H1 (cell line): ENCODE results near the gene SCN4A. TPM values are rescaled to one million over a fixed set of nuclear protein-coding genes. Genes with fewer than 3 reads are reported as not detected.
"Not testable (repeated sequence)": the region's sequence is repeated elsewhere in the genome, so short reads cannot be mapped to it uniquely, and the experiment has no call there.

ENCODE experiments used
- CTCF ChIA-PET: fragments of 300-600 bp; sonication (Branson Sonifier 250); formaldehyde crosslinking; loops from one replicate; lab custom pipeline; 2021; ENCODE audit not compliant: partially characterized antibody; lab: Charles Lee
- POLR2A ChIA-PET: fragments of 300-600 bp; sonication (Branson Sonifier 250); formaldehyde crosslinking; loops from one replicate; lab custom pipeline; 2021; ENCODE audit warnings: inconsistent platforms; ENCODE audit not compliant: partially characterized antibody; lab: Charles Lee
- DNase-seq, 2 experiments: peaks; one replicate each; pipeline versions ENCODE4 v3.0.0 to v3.0.0-alpha.2; 2010 to 2022; ENCODE audit warnings: low spot score in 2 of 2, low read depth in 1 of 2, mixed read lengths in 1 of 2
- FAIRE-seq: peaks from 2 replicates; lab custom pipeline; 2011; peaks lifted over from hg19 to GRCh38; lab: Jason Lieb, UNC
- H2AFZ ChIP-seq: 2 replicates; pipeline ENCODE4 v1.8.1; 2012; ENCODE audit warnings: low read length, inconsistent platforms
- H2AK5ac ChIP-seq: 2 replicates; pipeline ENCODE4 v1.6.1; 2013; ENCODE audit warnings: low read depth, low read length
- H2BK120ac ChIP-seq: replicated peaks from 2 replicates; pipeline ENCODE3; 2013; ENCODE audit warnings: low read depth, low read length, inconsistent platforms
- H2BK12ac ChIP-seq: 2 replicates; pipeline ENCODE4 v1.6.1; 2013; ENCODE audit warnings: low read depth, low read length
- H2BK15ac ChIP-seq: 2 replicates; pipeline ENCODE4 v1.6.1; 2013; ENCODE audit warnings: low read length
- H2BK20ac ChIP-seq: 2 replicates; pipeline ENCODE4 v1.6.1; 2013; ENCODE audit warnings: low read length
- H2BK5ac ChIP-seq: 2 replicates; pipeline ENCODE4 v1.6.1; 2013; ENCODE audit warnings: low read depth, low read length
- H3K14ac ChIP-seq: 2 replicates; pipeline ENCODE4 v1.6.1; 2013; ENCODE audit warnings: inconsistent platforms; ENCODE audit not compliant: insufficient read length
- H3K18ac ChIP-seq: 2 replicates; pipeline ENCODE4 v1.6.1; 2013; ENCODE audit warnings: low read length; ENCODE audit errors: extremely low read depth
- H3K23ac ChIP-seq: 2 replicates; pipeline ENCODE4 v1.6.1; 2013; ENCODE audit warnings: inconsistent platforms; ENCODE audit not compliant: insufficient read length
- H3K23me2 ChIP-seq: 2 replicates; pipeline ENCODE4 v1.6.1; 2013; ENCODE audit warnings: low read depth, low read length
- H3K27ac ChIP-seq: 2 replicates; pipeline ENCODE4 v1.6.1; 2011; ENCODE audit warnings: low read depth, low read length, inconsistent platforms
- H3K27me3 ChIP-seq, 4 experiments: replicated peaks in 1 of 4; 1 replicate in 1 of 4; 2 replicates in 3 of 4; pipeline versions ENCODE4 v1.6.1 to v1.8.1; 2011 to 2013; ENCODE audit warnings: low read length in 3 of 4, mild to moderate bottlenecking in 3 of 4, inconsistent platforms in 2 of 4, mixed read lengths in 2 of 4, moderate library complexity in 1 of 4; ENCODE audit not compliant: control insufficient read depth in 3 of 4, insufficient read depth in 3 of 4; ENCODE audit errors: extremely low read depth in 1 of 4
- H3K36me3 ChIP-seq, 4 experiments: 2 replicates each; pipeline versions ENCODE4 v1.6.1 to v1.8.1; 2011 to 2013; ENCODE audit warnings: mild to moderate bottlenecking in 4 of 4, low read length in 3 of 4, moderate library complexity in 2 of 4, control low read depth in 1 of 4, inconsistent platforms in 1 of 4; ENCODE audit not compliant: insufficient read depth in 4 of 4, control insufficient read depth in 2 of 4
- H3K4ac ChIP-seq: replicated peaks from 2 replicates; pipeline ENCODE3; 2013; ENCODE audit warnings: low read length, low read depth, mixed read lengths, inconsistent platforms; ENCODE audit not compliant: insufficient read length
- H3K4me1 ChIP-seq, 4 experiments: replicated peaks in 1 of 4; 1 replicate in 1 of 4; 2 replicates in 3 of 4; pipeline versions ENCODE4 v1.6.1 to v1.8.1; 2011 to 2013; ENCODE audit warnings: low read length in 3 of 4, inconsistent platforms in 2 of 4, mixed read lengths in 1 of 4; ENCODE audit not compliant: insufficient read depth in 4 of 4, control insufficient read depth in 3 of 4
- H3K4me2 ChIP-seq, 2 experiments: 2 replicates each; pipeline versions ENCODE4 v1.6.1 to v1.8.1; 2011 to 2013; ENCODE audit warnings: low read depth in 2 of 2, low read length in 2 of 2, control low read depth in 1 of 2, inconsistent platforms in 1 of 2, mild to moderate bottlenecking in 1 of 2; ENCODE audit not compliant: insufficient read depth in 1 of 2
- H3K4me3 ChIP-seq, 4 experiments: fragments of 200-600, 300-600 bp in 1 of 4; sonication (generic), shearing (Covaris generic), sonication (Bioruptor Twin) in 1 of 4; 2 replicates each; pipeline versions ENCODE4 v1.5.1 to v1.8.1; 2011 to 2016; ENCODE audit warnings: low read length in 4 of 4, low read depth in 3 of 4, control low read depth in 2 of 4, inconsistent platforms in 2 of 4, mild to moderate bottlenecking in 2 of 4, mixed read lengths in 1 of 4, moderate library complexity in 1 of 4; ENCODE audit not compliant: insufficient read depth in 2 of 4; ENCODE audit errors: extremely low read depth in 1 of 4
- H3K56ac ChIP-seq: replicated peaks from 2 replicates; pipeline ENCODE3; 2013; ENCODE audit warnings: low read depth, mild to moderate bottlenecking, mixed read lengths, low read length, inconsistent platforms; ENCODE audit not compliant: insufficient read length
- H3K79me1 ChIP-seq: 2 replicates; pipeline ENCODE4 v1.6.1; 2013; ENCODE audit warnings: low read depth, low read length, control low read depth
- H3K79me2 ChIP-seq, 2 experiments: 2 replicates each; pipeline versions ENCODE4 v1.6.1 to v1.8.1; 2012 to 2013; ENCODE audit warnings: low read length in 2 of 2, mild to moderate bottlenecking in 2 of 2, inconsistent platforms in 1 of 2; ENCODE audit not compliant: insufficient read depth in 2 of 2, control insufficient read depth in 1 of 2
- H3K9ac ChIP-seq, 4 experiments: replicated peaks in 1 of 4; 1 replicate in 1 of 4; 2 replicates in 3 of 4; pipeline versions ENCODE4 v1.6.1 to v1.8.1; 2011 to 2013; ENCODE audit warnings: low read depth in 3 of 4, low read length in 3 of 4, control low read depth in 2 of 4, mild to moderate bottlenecking in 2 of 4, moderate library complexity in 2 of 4, inconsistent platforms in 1 of 4; ENCODE audit errors: extremely low read depth in 1 of 4
- H3K9me3 ChIP-seq, 2 experiments: 2 replicates each; pipeline versions ENCODE4 v1.6.1 to v1.8.1; 2012 to 2013; ENCODE audit warnings: mild to moderate bottlenecking in 2 of 2, moderate library complexity in 2 of 2, control low read depth in 1 of 2, inconsistent platforms in 1 of 2, low read depth in 1 of 2, low read length in 1 of 2, mixed read lengths in 1 of 2; ENCODE audit not compliant: insufficient read depth in 2 of 2
- H4K20me1 ChIP-seq, 2 experiments: replicated peaks in 1 of 2; 2 replicates each; pipeline versions ENCODE3 to v1.8.1; 2011 to 2013; ENCODE audit warnings: inconsistent platforms in 2 of 2, low read length in 2 of 2, mild to moderate bottlenecking in 1 of 2; ENCODE audit not compliant: insufficient read depth in 2 of 2, control insufficient read depth in 1 of 2
- H4K5ac ChIP-seq: 2 replicates; pipeline ENCODE4 v1.6.1; 2013; ENCODE audit warnings: low read length, low read depth, mixed read lengths, inconsistent platforms; ENCODE audit not compliant: insufficient read length
- H4K8ac ChIP-seq: 2 replicates; pipeline ENCODE4 v1.8.0; 2013; ENCODE audit warnings: mild to moderate bottlenecking, moderate library complexity, low read length, inconsistent platforms; ENCODE audit not compliant: insufficient read depth; ENCODE audit errors: extremely low read depth
- H4K91ac ChIP-seq: replicated peaks from 2 replicates; pipeline ENCODE3; 2013; ENCODE audit warnings: low read length, mixed read lengths, inconsistent platforms; ENCODE audit not compliant: insufficient read length
- BACH1 ChIP-seq: IDR thresholded peaks from 2 replicates; pipeline ENCODE4 v1.6.1; 2012; ENCODE audit warnings: low read length, improper control_type of control experiment
- BCL11A ChIP-seq, 2 experiments: IDR thresholded peaks; one replicate each; pipeline ENCODE4 v1.6.1; 2011; ENCODE audit warnings: low read depth in 2 of 2, low read length in 2 of 2, mild to moderate bottlenecking in 2 of 2
- CREB1 ChIP-seq: IDR thresholded peaks from 2 replicates; pipeline ENCODE4 v1.6.1; 2012; ENCODE audit warnings: inconsistent platforms
- EP300 ChIP-seq, 2 experiments: IDR thresholded peaks; 1 replicate in 1 of 2; 2 replicates in 1 of 2; pipeline ENCODE4 v1.6.1; 2011 to 2012; ENCODE audit warnings: low read depth in 2 of 2, low read length in 2 of 2, mild to moderate bottlenecking in 2 of 2, borderline replicate concordance in 1 of 2, inconsistent platforms in 1 of 2, moderate library complexity in 1 of 2
- POLR2A ChIP-seq, 2 experiments: IDR thresholded peaks; 1 replicate in 1 of 2; 2 replicates in 1 of 2; pipeline ENCODE4 v1.6.1; 2011; ENCODE audit warnings: low read depth in 2 of 2, low read length in 2 of 2, mild to moderate bottlenecking in 2 of 2; ENCODE audit errors: control extremely low read depth in 1 of 2
- SUZ12 ChIP-seq: fragments of 200-600 bp; sonication (generic); IDR thresholded peaks from 2 replicates; pipeline ENCODE4 v1.6.1; 2012; ENCODE audit warnings: mild to moderate bottlenecking, inconsistent platforms, low read length, moderate library complexity, mixed read lengths
- WGBS, 2 experiments: shearing (Covaris generic) in 1 of 2; methylation state at CpG; one replicate each; pipeline versions ENCODE4 v1.1.6 to v1.1.7; 2013 to 2015; ENCODE audit warnings: low lambda C conversion rate in 2 of 2, mixed read lengths in 2 of 2, inconsistent platforms in 1 of 2, low coverage in 1 of 2, missing lambda C conversion rate in 1 of 2; ENCODE audit not compliant: insufficient replicate concordance in 2 of 2, insufficient coverage in 1 of 2, insufficient read length in 1 of 2; ENCODE audit errors: extremely low coverage in 1 of 2, missing lambda C conversion rate in 1 of 2; 5-methylcytosine and 5-hydroxymethylcytosine counted together
- polyA plus RNA-seq, 7 experiments: library from polyadenylated mRNA; depleted of rRNA in 3 of 7; stranded (reverse) in 5 of 7; unstranded in 2 of 7; fragments of >200 nt in 5 of 7; fragments of 200-250 nt in 2 of 7; gene quantifications; 1 replicate in 5 of 7; 2 replicates in 1 of 7; 4 replicates in 1 of 7; pipeline versions ENCODE4 v1.2.1 to v1.2.3, GENCODE V29; 2011 to 2013; ENCODE audit warnings: missing spikeins in 2 of 7, mixed read lengths in 2 of 7
- total RNA-seq: library from RNA; stranded (reverse); fragmentation: NEBNext Ultra II Directional; extraction: Animal tissue kit (Norgen Biotek cat#: 25700); gene quantifications from 2 replicates; pipeline ENCODE4 v1.2.1, GENCODE V29; 2021

SCN4A gene
- total and polyA plus RNA-seq, 2 of the 8 experiments (the other 6 are each of a cell fraction or from before 2014, with no cell fraction given) = 5.0 to 8.5 TPM

DNA sequence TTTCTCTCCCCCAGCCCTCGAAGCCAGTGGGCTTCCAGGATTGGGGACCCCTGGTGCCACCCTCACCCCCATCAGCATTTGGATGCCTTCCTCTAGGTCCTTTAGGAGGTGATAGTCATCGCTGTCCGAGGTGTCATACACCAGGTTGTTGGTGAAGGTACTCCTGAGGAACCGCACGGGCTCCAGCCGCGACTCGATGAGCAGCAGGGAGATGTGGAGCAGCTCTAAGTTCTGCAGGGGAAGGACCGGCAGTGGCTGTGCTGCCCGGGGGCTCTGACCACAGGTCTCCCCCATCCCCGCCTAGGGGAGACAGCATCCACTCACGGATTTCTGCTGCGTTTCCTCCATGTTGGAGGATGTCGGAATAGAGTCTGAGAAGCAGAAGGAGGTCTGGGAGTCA, 62.6 kb downstream of the SCN4A start (continued):
- no peak for TF ChIP-seq POLR2A (IDR thresholded peaks at IDR 0.05; ENCODE audit: control extremely low read depth in 1 of 2, low read depth in 2 of 2, low read length in 2 of 2)
- no peak for TF ChIP-seq SUZ12
- no peak for TF ChIP-seq BACH1
- no peak for TF ChIP-seq CREB1
- no peak for TF ChIP-seq EP300 (IDR thresholded peaks at IDR 0.05; ENCODE audit: borderline replicate concordance in 1 of 2, low read depth in 2 of 2, low read length in 2 of 2)
- TF ChIP-seq BCL11A (IDR thresholded peaks at IDR 0.05; ENCODE audit: low read depth in 2 of 2, low read length in 2 of 2) = no peak

DNA sequence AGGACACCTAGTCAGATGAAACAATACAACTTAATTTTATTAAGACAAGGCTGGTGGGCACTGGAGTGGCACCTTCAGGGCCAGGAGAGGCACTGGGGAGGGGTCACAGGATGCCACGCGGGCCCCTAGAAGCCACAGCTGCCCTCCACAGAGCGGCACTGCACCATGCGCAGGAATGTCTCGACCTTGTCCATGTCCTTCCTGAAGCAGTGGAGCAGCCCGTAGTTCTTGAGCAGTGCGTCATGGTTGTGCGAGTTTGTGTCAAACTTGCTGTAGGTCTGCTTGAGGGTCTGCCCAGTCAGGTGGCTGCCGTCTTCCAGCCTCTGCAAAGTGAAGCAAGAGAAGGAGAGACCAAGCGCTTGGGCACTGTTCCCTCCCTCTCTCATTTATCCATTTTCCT, 63.1 kb downstream of the SCN4A start:
- H3K4me3 ChIP-seq, H2BK5ac ChIP-seq, H4K91ac ChIP-seq, H3K56ac ChIP-seq, H3K4me2 ChIP-seq, H2AK5ac ChIP-seq, H3K9me3 ChIP-seq, H2BK120ac ChIP-seq, H3K79me2 ChIP-seq, DNase-seq, H3K79me1 ChIP-seq, H3K27ac ChIP-seq, H3K4ac ChIP-seq, H2BK12ac ChIP-seq, H3K18ac ChIP-seq, H2AFZ ChIP-seq, H2BK15ac ChIP-seq, H3K27me3 ChIP-seq, H3K36me3 ChIP-seq, FAIRE-seq, H3K9ac ChIP-seq, H2BK20ac ChIP-seq, H4K5ac ChIP-seq, H3K14ac ChIP-seq, POLR2A ChIA-PET, H4K8ac ChIP-seq, H3K23me2 ChIP-seq, H3K4me1 ChIP-seq, H4K20me1 ChIP-seq, H3K23ac ChIP-seq: not testable (repeated sequence)
- 89% methylated on average over 9 of the region's 10 CpGs; no CpG with 5 or more reads in 1 of the 2 experiments for WGBS, 2 experiments
- CTCF ChIA-PET = interaction anchor here (2.5 to 11.2 kb wide), 7 partner anchors 10 to 117 kb away, joined by 9 to 270 read pairs (median 44); partner anchors contain the start of gene GH1
